Measurements from ENCODE around the gene HAUS8.

Gene HAUS8

DNA sequence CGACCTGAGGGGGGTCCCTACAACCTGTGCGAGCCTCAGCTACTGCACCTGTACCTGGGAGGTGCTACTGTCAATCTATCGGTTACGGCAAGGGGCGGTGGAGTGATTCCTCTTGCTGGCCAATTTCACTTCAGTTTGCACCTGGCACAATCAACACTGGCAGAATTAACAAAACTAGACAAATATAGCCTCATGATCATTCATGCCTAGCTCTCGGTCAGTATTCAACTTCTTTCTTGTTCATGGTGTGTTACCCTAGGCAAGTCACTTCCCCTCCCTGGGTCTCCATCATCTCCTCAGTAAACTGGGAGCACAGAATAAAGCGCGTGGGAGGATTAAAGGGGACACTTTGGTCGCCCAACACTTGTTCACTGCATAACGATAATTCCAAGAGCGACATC lies 618 bp downstream of the HAUS8 start:
- peak; percentile 9 to 26 for DNase-seq

DNA sequence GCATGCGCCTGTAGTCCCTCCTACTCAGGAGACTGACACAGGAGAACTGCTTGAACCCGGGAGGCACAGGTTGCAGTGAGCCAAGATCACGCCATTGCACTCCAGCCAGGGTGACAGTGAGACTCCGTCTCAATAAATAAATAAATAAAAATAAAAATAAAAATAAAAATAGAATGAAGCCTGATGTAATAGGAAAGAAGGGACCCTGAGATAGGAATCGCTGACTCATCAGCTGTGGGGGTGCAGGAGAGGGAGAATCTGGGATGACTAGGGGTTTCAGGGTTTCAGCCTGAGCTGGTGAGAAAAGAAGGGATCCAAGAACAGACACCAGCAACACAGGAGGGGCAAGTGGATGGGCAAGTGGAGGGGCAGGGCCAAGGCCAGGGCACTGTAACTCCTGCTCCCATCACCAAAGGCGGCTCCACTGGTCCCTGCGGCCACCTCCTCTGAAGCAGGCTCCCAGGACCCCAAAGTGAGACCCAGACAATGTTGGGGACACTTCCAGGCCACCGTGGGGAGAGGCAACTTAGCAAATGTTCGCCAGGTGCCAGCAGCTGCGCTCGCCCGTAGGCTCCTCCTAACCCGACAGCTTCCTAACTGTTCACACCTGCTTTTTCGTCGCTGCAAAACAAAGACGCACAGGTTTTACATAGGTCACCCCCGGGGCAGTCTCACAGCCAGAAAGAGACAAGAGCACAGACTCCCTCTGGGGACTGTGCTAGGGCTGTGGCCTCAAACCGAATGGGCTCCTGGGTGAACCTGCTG lies 1.2 kb downstream of the HAUS8 start:
- DNase-seq = no peak

DNA sequence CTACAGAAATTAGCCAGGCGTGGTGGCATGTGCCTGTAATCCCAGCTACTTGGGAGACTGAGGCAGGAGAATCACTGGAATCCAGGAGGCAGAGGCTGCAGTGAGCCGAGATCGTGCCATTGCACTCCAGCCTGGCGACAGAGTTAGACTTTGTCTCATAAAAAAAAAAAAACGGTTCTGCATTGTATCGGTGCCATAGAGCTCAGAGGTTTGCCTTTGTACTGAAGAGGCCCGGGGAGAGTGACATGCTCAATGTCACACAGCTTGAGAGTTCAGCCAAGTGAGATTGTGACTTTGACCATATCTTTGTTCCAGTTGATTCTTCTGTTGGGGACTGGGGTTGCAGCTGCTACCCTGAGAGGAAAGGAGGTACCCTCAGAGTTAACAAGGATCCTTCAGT lies 4.3 kb downstream of the HAUS8 start:
- no peak for DNase-seq

DNA sequence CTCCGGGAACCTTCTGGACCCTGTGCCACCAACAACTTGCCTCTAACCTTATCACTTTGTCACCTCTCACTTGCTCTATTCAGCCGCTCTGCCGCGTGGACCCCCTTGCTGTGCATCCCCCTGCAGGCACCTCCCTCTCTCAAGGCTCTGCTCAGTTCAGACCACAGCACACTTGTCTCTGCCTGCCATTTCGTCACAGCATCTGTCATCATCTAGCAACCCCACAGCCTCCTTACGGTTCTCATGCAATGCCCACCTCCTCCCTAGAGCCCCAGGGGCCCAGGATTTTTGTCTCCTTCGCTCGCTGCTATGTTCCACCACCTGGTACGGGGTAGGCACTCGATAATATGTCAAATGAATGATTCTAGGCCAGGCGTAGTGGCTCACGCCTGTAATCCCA lies 4.8 kb downstream of the HAUS8 start:
- DNase-seq = no peak

DNA sequence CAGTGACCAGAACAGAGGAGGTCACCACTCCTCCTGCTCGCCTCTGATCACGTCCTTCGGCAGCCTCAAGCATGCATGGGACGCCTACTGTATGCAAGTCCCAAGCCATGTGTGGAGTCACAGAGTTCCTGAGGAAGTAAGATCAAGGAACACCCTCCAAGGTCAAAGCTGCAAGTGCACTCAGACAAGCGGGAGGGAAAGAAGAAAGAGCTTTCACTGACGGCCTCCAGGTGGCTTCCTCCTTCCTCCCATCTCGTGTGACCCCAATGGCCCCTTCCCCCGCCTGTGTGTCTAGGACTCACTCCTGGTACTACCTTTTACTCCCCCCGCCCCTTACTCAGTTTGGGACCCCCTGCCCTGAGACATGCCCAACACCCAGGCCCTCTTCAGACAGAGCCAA lies 6.1 kb downstream of the HAUS8 start:
- no peak for DNase-seq

DNA sequence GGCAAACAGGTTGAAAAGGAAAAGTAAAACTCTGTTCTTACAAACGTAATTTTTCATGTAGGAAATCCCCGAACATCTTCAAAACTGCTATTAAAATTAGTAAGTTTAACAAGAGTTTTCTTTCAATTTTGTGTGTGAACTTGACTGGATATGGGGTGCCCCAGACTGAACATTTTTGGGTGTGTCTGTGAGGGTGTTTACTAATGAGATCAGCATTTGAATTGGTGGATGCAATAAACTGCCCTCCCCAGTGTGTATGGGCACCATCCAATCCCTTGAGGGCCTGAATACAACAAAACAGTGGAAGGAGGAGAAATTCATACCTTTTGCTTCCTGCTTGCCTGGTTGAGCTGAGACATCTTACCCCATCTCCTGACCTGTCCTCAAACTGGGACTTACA lies 11.8 kb downstream of the HAUS8 start:
- DNase-seq = no peak

DNA sequence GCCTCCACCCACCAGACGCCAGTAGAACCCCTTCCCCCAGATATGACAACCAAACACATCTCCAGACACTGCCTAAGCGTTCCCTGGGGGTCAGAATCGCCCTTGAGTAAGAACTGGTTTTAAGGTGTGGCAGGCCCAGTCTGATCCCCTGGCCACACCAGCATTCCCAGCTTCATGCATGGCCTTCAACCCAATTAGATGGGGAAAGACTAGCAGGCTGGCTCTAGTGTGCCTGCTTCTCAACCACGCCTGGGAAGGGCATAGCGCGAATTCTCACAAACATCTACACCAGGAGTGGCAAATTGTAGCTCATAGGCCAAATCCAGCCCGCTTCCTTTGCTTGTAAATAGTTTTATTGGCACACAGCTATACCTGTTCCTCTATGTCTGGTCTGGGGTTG lies 13.6 kb downstream of the HAUS8 start:
- DNase-seq = no peak

DNA sequence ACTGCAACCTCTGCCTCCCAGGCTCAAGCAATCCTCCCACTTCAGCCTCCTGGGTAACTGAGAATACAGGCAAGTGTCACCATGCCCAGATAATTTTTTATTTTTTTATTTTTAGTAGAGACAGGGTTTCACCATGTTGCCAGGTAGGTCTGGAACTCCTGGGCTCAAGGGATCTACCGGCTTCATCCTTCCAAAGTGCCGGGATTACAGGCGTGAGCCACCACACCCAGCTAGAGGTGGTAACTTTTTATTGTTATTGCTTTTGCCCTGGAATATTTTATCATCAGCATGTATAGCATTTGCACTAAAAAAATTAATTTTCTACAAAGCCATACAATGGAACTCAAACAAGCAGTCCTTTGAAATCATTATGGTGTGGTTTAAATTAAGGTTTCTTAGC lies 14.0 kb downstream of the HAUS8 start:
- DNase-seq = no peak

DNA sequence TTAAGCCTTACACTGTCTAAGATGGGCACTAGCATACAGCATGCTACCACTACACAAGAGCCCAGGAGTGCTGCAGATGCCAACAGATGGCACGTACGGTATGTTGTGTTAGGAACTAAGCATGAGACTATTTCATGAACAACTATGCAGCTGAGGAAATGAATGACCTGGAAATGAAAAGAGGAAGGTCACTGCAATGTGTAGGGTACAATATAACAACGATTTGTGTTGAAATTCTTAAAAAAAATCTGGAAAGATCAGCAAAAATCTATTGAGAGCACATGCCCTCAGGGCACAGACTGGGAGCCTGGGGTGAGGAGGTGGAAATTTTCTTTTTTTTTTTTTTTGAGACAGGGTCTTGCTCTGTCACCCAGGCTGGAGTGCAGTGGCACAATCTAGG lies 14.4 kb downstream of the HAUS8 start:
- DNase-seq = no peak

DNA sequence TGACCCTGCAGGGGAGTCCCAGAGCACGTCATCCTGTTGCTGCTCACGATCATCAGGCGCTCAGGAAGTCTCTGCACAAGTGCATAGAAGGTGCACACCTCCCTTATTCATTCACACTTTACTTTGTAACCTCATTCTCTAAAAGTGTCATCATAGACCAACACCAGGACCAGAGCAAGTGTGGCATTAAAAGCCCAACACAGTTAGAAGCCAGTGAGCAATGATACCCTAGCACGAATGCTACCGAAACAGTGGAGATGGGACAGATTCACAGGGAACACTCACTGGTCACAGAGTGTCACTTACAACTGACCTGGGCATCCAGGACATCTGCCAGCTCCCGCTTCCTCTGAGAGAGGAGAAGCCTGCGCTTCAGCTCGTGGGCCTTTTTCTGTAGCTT lies 17.0 kb downstream of the HAUS8 start:
- no peak for DNase-seq

DNA sequence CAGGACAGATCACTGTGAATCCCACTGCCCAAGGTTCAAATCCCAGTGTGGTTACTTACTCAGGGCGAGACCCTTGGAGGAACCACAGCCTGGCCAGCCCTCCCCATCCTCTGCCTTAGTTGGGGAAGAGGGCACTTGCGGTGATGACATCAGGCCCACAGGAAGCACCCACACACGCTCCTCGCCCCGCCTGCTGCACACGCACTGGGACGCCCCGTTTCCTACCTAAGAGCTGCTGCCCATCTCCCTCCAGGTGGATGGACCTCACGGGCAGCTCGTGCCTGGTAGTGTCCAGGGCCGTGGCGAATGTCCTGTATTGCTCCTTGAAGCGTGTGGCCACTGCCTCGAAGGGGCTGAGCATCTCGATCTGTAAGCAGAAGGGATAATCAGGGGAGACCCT lies 19.6 kb downstream of the HAUS8 start:
- no peak for DNase-seq

DNA sequence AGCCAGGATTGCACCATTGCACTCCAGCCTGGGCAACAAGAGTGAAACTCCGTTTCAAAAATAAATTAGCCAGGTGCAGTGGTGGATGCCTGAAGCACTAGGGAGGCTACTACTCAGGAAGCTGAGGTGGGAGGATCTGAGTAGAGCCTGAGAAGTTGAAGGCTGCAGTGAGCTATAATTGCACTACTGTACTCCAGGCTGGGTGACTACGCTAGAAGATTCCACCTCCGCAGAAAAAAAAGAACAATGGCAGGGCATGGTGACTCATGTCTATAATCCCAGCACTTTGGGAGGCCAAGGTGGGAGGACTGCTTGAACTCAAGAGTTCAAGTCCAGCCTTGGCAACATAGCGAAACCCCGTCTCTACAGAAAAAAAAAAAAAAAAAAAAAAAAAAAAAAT lies 20.5 kb downstream of the HAUS8 start:
- no peak for DNase-seq

DNA sequence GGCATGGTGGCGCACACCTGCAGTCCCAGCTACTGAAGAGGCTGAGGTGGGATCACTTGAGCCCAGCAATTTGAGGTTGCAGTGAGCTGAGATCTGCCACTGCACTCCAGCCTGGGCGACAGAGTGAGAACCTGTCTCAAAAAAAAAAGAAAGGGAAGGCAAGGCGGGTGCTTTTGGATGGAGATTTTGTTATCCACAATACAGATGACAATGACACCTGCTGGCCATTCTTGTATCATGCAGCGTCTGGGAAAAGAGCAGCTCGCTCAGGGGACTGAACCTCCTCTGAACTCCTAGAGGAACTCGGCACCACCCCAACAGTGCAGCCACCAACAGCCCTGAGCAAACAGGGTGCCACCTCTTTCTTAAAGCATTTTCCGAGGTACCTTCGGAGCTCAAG lies 22.8 kb downstream of the HAUS8 start:
- DNase-seq = peak in 1 of 2 donors; percentile 18

DNA sequence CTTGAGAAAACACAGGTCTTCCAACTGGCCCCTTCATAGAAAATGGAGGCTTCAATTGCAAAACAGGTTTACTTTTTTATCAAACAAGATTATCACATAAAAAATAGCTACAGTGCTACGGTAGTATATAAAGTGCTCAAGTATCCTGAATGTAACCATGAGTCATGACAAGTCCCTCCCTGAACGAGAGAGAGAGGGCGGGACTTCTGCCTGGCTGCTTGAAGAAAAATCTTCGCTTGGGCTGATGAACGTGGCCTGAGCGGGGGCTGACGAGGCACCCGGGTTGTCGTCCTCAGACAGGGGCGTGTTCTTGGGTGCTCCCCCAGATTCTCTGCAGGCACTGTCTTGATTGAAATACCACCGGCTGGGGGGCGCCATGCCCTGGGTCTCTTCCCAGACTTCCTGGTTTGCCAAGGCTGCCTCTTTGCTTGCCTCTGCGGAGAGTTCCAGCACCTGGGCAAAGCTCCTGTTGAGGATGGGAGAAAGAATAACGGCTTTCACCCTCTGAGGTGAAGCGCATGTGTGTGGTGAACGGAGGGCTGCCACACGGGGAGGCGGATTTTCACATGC lies 25.5 kb downstream of the HAUS8 start:
- DNase-seq = no peak

DNA sequence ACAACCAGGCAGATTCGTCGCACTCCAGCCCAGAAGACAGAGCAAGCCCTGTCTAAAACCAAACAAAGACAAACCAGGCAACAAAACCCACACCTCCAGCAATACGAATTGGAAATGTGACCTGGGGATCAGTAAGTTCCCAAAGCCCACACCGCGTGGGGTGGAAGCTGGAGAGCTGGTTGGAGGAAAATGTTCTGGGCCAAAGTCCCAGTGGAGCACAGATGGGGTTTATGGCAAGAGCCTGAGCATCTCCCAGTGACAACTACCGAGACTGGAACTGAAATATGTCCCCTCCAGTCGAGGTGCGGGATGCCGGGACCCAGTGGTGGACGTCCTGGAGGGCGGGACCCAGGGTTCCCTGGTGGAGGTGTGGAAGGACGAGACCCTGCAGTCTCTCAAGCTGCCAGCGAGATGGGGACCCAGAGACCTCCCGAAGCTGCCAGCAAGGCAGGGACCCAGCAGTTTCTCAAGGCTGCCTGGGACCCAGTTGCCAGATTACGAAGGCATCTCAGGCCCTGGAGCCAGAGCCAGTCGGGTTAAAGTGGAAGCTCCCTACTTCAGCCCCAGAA lies 26.3 kb downstream of the HAUS8 start:
- no peak for DNase-seq

DNA sequence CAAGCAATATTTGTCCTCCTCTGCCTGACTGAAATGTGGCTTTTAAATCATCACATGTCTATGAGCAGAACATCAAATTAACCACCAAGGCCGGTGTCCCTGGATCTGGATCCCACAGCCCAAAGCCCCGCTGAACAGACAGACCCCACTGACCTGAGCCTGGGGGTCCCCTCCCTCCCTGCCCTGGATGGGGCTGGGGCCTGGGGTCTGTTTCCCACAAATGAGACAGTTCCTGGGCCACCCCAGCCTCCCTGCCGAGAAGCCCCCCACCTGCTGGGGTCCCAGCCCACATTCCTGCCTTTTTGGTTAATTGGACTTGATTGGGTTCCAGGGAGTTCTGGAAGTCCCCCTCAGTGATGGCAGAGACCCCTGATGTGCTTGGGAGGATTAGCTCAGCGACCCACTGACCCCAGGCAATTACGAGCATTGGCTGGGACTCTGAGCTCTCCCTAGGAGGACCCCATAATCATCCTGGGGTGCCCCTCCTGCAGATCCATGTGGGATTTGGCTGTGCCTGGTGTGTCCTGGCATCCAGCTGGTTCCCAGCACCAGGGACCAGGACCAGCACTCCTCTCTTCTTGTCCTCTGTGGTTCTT lies 29.2 kb downstream of the HAUS8 start:
- DNase-seq = no peak

DNA sequence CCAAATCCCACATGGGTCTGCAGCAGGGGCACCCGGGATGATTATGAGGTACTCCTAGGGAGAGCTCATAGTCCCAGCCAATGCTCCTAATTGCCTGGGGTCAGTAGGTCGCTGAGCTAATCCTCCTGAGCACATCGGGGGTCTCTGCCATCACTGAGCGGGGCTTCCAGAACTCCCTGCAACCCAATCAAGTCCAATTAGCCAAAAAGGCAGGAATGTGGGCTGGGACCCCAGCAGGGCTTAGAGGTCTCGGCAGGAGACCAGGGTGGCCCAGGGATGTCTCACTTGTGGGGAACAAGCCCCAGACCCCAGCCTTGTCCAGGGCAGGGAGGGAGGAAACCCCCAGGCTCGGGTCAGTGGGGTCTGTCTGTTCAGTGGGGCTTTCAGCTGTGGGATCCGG lies 31.5 kb downstream of the HAUS8 start:
- no peak for DNase-seq

DNA sequence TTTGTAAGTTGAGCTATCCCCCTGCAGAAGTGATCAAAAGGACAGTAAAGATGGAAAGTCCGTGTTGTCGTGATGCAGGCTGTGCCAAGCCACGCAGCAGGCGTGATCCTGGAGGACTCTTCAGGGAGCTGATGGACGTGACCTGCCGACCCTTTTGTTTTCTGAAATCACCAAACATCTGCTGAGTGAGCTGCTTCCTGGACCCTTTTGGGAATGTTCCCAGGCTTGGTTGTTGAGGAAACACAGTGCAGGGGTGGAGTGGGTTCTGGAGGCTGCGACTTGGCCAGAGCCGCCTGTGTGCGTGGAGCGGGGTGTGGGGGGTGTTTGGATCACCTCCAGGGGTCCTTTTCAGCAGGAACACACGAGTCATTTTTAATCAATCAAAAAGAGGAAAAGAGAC lies 33.3 kb downstream of the HAUS8 start:
- DNase-seq = no peak

DNA sequence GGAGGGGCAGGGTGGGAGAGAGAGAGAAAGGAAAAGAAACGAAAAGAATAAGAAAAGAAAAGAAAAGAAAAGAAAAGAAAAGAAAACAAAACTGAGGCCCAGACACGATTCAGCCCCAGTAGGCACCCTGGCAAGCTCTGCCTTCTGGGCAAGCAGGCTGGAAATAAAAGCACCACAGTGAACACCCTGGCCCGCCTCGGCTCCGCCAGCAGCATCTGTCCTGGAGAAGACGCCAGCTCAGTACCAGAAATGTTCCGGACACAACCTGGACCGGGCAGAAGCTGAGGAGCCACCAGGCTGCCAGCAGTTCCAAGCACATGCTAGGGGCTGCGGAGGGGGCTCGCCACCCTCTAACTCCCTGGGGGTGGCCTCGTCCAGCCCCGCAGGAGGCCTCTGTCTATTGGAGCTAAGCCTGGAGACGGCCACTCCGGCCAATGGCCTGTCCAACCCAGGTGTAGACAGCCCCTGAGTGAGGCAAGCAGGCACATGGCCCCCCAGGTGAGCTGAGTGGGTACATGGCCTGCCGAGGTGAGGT lies 37.2 kb downstream of the HAUS8 start:
- no peak for DNase-seq

DNA sequence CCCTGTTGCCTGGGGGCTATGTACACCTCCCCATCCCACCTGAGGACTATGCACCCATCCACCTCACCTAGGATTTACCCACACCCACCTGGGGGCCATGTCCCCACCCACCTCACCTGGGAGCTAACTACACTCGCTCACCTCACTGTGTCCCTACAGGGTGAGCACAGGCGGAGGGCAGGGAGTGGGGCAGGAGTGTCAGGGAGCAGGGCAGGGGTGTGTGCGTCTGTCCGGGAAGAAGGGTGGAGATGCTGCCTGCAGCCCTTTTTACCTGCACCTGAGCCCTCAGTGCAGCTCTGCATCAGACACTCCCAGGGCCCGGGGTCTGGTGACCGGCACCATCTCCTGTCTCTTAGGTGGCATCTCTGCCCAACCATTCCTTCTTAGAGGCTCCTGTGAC lies 38.1 kb downstream of the HAUS8 start:
- no peak for DNase-seq

DNA sequence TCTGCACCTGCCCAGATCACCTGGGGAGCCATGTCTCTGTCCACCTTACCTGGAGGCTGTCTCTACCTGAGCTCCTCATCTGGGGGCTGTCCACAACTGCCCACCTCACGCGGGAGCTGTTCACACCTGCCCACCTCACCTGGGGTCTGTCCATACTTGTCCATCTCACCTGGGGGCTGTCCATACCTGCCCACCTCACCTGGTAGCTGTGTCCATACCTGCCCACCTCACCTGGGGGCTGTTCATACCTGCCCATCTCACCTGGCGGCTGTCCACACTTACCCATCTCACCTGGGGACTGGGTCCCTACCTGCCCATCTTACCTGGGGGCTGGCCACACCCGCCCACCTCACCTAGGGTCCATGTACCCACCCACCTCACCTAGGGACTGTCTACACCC lies 38.6 kb downstream of the HAUS8 start:
- DNase-seq = no peak

DNA sequence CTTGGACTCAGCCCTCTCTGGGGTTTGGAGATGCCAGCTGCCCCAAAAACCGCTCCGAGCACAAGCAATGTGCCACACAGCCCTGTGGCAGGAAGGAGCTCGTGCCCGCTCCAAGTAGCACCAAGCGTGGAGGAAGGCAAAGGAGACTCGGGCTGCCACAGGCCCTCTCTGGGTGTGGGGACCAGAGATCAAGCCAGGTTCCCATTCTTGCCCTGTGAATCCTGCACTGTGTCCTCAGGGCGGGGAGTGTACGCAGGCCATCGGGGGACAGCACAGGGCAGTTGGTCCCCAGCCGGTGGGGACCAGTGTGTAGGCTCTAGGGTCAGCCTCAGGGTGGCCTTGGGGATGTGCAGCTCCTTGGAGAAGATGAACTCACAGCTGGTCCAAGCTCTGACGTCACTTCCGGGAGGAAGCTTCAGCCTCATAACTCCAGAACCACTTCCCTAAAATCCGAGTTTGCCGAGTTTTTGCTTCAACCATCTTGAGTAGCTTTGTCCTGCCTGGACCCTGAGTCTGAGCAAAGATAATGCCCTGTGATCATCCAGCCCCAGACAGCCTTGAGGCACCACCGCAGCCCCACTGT lies 39.3 kb downstream of the HAUS8 start:
- DNase-seq = no peak

DNA sequence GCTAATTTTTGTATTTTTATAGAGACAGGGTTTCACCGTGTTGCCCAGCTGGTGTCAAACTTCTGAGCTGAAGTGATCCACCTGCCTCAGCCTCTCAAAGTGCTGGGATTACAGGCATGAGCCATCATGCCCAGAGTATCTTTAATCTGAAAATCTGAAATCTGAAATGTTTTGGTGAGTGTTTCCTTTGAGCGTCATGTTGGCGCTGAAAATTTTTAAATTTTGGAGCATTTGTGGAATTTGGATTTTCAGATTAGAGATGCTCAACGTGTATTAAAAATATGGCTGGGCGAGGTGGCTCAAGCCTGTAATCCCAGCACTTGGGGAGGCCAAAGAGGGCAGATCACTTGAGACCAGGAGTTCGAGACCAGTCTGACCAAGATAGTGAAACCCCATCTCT lies 43.5 kb downstream of the HAUS8 start:
- DNase-seq = no peak

DNA sequence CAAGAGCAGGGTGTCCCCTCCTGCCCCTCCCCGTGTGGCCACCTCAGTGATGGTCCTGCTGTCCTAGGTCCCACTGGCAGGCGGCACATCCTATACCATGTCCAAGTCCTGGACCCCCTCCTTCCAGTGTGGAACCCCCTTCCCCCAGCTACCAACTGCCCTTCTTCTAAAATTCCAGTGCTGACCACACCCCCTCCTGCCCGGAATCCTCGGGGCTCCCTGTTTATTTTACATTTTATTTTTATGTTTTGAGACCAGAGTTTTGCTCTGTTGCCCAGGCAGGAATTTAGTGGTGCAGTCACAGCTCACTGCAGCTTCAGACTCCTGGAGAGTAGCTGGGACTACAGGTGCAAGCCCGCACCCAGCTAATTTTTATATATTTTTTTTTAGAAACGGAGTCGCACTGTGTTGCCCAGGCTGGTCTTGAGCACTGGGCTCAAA lies 47.7 kb downstream of the HAUS8 start:
- no peak for DNase-seq
